ENCODE measurements around the gene MMS22L.

MMS22L gene

DNA sequence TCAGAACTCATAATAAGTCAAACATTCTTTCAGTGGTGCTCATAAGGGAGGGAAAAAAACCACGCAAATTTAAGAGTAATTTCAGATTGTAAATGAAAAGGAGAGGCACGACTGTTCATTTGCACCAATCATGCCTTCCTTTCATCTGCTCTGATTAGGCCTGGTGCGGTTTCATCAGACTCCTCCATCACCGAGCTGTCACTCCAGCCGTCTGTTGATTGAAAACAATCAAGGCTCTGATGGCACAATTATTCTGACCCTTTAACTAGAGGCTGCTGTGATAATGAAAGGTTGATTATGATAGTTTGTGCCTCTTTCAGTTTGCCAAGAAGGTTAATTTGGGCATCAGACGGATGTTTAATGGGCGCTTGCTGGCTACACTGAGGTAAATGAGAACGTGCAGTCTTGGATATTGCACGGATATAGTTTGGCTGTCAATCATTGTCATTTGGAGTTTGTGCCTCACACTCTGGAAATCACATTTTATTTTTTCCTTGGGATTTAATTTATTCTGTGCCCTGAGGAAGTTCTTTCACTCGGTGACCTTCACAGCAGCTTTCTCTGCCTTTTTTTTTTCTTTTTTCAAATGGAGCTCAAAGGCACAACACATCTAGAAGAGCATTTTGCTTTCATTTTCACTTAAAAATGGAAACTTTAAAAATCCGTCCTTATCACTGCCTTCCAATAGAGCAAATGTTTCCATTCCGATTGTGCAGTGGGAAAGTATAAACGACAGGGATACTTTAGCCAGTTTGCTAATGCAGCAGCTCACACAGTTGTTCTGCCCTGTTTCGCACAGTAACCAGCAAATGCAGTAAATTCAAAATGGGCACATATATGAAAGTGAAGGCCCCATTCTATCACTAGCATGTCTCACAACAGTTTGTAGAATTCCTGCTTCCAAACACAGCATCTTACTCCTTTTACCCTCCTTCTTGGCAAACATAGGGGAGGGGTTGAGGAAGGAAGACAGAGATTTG, 185.7 kb downstream of the MMS22L start:
- H3K27ac ChIP-seq = no peak overlapping the region
- no peak for TF ChIP-seq ZFX (IDR thresholded peaks at IDR 0.05; ENCODE audit: borderline replicate concordance)

DNA sequence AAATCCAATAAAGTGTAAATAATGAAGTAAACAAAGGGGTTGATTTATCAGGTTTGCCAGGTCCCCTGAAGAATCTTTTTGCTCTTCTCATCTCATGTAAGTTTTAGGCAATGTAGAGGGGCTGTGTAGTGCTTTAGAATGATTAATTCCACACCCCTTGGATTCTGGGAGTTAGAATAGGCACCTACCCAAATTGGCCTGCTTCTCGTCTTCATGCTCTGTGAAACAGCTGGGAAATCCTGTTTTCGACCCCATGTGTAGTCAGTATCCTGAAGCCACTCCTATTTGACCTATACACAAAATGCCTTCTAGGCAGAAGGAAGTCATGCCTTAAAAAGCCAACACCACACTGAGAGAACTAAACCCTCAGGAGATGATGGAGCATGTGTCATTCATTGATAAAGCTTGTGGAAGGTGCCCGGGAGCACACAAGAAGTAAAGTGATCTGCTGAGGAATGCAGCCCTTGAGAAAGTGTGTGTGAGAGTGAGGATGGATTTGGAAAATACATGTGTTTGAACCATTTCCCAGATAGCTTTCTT, 187.6 kb downstream of the MMS22L start:
- TF ChIP-seq, protein P1, sequence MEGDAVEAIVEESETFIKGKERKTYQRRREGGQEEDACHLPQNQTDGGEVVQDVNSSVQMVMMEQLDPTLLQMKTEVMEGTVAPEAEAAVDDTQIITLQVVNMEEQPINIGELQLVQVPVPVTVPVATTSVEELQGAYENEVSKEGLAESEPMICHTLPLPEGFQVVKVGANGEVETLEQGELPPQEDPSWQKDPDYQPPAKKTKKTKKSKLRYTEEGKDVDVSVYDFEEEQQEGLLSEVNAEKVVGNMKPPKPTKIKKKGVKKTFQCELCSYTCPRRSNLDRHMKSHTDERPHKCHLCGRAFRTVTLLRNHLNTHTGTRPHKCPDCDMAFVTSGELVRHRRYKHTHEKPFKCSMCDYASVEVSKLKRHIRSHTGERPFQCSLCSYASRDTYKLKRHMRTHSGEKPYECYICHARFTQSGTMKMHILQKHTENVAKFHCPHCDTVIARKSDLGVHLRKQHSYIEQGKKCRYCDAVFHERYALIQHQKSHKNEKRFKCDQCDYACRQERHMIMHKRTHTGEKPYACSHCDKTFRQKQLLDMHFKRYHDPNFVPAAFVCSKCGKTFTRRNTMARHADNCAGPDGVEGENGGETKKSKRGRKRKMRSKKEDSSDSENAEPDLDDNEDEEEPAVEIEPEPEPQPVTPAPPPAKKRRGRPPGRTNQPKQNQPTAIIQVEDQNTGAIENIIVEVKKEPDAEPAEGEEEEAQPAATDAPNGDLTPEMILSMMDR (IDR thresholded peaks at IDR 0.05) = no peak
- TF ChIP-seq ZFX (IDR thresholded peaks at IDR 0.05; ENCODE audit: borderline replicate concordance) = no peak
- no peak overlapping the region for H3K27ac ChIP-seq

DNA sequence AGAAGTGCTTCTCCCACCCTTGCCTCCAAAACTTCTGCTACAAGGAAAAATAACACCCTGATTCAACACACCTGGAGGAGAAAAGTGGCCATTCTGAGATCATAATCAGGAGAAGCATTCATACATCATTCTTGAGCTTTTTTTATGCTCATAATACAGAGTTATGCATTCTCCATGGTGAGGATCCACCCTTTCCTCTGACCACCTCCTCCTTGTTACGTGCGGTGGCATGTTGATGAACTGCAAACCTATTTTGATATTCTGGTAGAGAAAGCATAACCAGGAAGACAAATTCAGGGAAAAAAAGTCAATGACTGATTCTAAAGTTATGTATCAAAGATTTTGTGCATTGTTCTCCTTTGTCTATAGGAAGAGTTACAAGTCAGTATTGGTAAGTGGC, 188.6 kb downstream of the MMS22L start:
- no peak for TF ChIP-seq ZFX (IDR thresholded peaks at IDR 0.05; ENCODE audit: borderline replicate concordance)
- TF ChIP-seq, protein P1 (IDR thresholded peaks at IDR 0.05) = no peak
- no peak overlapping the region for H3K27ac ChIP-seq

DNA sequence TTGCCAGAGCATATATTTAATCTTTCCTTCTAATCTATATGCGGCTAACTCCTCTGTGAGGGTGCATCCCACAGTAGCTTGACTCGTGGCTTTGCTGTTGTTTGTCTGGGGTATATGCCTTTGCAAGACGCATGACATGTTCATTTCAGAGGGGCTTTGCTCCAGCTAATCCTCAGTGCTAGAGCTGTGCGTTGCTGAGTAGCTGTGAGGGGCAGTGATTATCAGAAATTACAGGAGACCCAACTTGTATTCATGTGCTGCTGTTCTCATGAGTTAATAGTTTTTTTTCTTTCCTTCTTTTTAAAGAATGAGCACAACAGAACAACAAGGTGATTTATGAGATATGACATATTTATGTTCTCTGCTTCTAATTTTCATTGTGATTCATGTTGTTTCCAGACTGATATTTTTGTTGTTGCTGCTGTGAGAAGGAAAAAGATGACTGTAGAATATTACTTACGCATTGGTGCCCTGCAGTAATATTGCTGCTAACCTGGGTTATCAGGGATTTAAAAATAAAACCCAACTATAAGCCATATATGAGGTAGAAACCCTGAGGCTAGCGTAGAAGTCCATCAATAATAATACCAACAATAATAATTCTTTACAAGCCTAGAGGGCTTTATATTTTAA, 190.2 kb downstream of the MMS22L start:
- no peak overlapping the region for H3K27ac ChIP-seq
- TF ChIP-seq, protein P1 (IDR thresholded peaks at IDR 0.05) = no peak
- no peak for TF ChIP-seq ZFX (IDR thresholded peaks at IDR 0.05; ENCODE audit: borderline replicate concordance)
